GM13976 (cell line): ENCODE results near the gene PNMA8C.
"Not testable (repeated sequence)": the region's sequence is repeated elsewhere in the genome, so short reads cannot be mapped to it uniquely, and the experiment has no call there.

Experiments
- DNase-seq: peaks from one replicate; pipeline ENCODE4 v3.0.0; 2012; ENCODE audit warnings: low spot score
- in situ Hi-C: fragments of 300-500 bp; cut with MboI; formaldehyde crosslinking; loops from one replicate; pipeline ENCODE4 v1.12.0; 2022; ENCODE audit warnings: low sequenced_read_pairs, mixed read lengths, inconsistent platforms; ENCODE audit not compliant: unreplicated experiment
- TF ChIP-seq, protein P1 (sequence below): IDR thresholded peaks from 2 replicates; pipeline ENCODE4 v1.5.1; 2012; ENCODE audit warnings: borderline replicate concordance, mild to moderate bottlenecking; ENCODE audit not compliant: insufficient read depth; ENCODE audit errors: extremely low read depth, missing control alignments, control extremely low read depth

Gene PNMA8C

DNA sequence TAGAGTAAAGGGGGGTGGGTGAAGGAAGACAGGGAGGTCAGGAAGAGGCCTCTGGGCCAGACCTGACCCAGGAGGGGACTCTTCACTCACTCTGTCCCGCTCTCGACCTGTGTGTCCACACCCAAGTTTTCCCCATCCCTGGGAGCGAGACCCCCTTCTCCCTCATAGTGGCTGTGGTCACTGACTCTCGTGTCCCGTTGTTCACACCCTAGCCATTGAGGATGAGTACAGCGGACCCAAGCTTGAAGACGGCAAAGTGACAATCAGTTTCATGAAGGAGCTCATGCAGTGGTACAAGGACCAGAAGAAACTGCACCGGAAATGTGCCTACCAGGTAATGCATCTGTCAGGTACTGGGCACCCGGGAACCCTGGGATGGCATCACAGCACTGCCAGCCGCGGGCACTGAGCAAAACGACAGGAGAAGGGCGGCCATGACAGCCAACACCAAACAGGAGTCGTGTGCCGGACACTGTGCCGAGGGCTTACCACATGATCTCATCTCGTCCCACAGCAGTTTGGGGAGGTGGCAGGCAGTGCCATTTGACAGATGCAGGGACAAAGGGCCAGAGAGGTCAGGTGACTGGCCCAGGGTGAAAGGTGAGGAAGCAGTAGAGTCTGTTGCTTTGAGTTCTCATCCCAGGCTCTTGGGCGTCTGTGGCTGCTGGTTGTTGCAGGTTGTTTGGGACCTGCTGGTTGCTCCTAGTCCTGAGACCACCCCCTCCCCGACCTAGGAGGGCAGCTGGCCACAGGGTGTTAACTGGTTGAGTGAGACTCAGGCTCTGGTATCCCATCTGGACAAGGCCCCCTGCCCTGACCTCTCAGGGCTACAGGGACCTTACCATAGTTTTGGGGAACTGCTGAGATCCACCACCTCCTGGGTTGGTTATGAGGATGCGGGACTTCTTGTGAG is 52.2 kb downstream of the PNMA8C start:
- in situ Hi-C loops = no loop called here
- no peak for DNase-seq
- TF ChIP-seq, protein P1, sequence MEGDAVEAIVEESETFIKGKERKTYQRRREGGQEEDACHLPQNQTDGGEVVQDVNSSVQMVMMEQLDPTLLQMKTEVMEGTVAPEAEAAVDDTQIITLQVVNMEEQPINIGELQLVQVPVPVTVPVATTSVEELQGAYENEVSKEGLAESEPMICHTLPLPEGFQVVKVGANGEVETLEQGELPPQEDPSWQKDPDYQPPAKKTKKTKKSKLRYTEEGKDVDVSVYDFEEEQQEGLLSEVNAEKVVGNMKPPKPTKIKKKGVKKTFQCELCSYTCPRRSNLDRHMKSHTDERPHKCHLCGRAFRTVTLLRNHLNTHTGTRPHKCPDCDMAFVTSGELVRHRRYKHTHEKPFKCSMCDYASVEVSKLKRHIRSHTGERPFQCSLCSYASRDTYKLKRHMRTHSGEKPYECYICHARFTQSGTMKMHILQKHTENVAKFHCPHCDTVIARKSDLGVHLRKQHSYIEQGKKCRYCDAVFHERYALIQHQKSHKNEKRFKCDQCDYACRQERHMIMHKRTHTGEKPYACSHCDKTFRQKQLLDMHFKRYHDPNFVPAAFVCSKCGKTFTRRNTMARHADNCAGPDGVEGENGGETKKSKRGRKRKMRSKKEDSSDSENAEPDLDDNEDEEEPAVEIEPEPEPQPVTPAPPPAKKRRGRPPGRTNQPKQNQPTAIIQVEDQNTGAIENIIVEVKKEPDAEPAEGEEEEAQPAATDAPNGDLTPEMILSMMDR = no peak

DNA sequence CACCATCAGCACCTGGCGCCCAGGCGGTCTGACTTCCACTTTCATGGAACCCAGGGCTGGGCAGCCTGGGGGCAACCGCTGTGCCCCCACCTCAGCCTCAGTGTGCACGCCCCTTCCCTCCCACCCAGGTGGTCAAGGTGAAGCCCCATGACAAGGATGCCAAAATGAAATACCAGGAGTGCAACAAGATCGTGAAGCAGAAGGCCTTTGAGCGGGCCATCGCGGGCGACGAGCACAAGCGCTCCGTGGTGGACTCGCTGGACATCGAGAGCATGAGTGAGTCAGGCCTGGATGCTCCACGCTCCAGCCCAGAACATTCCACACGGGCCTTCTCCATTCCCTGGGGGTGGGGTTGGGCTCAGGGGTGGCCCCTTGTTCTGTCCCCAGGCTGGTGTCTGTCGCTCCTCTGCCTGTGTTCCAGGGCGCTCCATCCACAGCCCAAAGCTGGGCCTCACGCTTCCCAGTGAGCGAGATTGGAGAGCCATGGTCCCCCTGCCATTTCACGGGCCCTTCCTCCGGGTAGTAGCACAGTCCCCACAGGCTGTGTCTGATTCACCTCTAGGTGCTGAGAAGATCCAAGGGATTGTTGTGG is 53.2 kb downstream of the PNMA8C start:
- DNase-seq, in situ Hi-C loops: not testable (repeated sequence)
